HepG2 (cell line): ENCODE measurements around the gene ZIK1. TPM values are rescaled to one million over a fixed set of nuclear protein-coding genes. Genes with fewer than 3 reads are reported as not detected.

ENCODE experiments used
- CBX1 ChIP-seq: IDR thresholded peaks from one replicate; pipeline ENCODE4 v1.6.1; 2016; ENCODE audit warnings: antibody characterized with exemption, low read depth
- HDAC6 ChIP-seq: fragments of 200-600 bp; sonication (generic); IDR thresholded peaks from 2 replicates; pipeline ENCODE4 v1.7.0; 2017; ENCODE audit warnings: mild to moderate bottlenecking, antibody characterized with exemption, low read length, low read depth
- KMT2A ChIP-seq: sonication (generic); formaldehyde crosslinking; IDR thresholded peaks from 2 replicates; pipeline ENCODE4 v1.4.0; 2020; ENCODE audit warnings: missing genetic modification reagents
- MEIS2 ChIP-seq: sonication (generic); formaldehyde crosslinking; IDR thresholded peaks from 2 replicates; pipeline ENCODE4 v1.9.0; 2021; ENCODE audit warnings: mild to moderate bottlenecking, missing genetic modification reagents
- NFKBIZ ChIP-seq: IDR thresholded peaks from 2 replicates; pipeline ENCODE4 v1.6.1; 2018; ENCODE audit warnings: missing genetic modification reagents, missing compliant biosample characterization
- POLR2AphosphoS2 ChIP-seq: IDR thresholded peaks from 2 replicates; pipeline ENCODE4 v1.6.1; 2011; ENCODE audit warnings: low read depth, low read length, improper control_type of control experiment
- PRPF4 ChIP-seq: fragments of 200-400 bp; formaldehyde crosslinking; IDR thresholded peaks from 2 replicates; pipeline ENCODE4 v1.6.1; 2016; ENCODE audit warnings: low read length, low read depth; ENCODE audit not compliant: poor library complexity, severe bottlenecking
- SMARCC2 ChIP-seq: fragments of 450-650 bp; IDR thresholded peaks from 2 replicates; pipeline ENCODE4 v1.6.1; 2017; ENCODE audit warnings: antibody characterized with exemption, mild to moderate bottlenecking
- TOPORS ChIP-seq: sonication (generic); formaldehyde crosslinking; IDR thresholded peaks from 2 replicates; pipeline ENCODE4 v1.8.0; 2023; ENCODE audit warnings: mild to moderate bottlenecking, missing genetic modification reagents
- XRCC5 ChIP-seq: fragments of 200-400 bp; formaldehyde crosslinking; optimal IDR thresholded peaks from 2 replicates; pipeline ENCODE3; 2017; ENCODE audit warnings: mild to moderate bottlenecking, low read length
- ZKSCAN1 ChIP-seq: fragments of 150-350 bp; IDR thresholded peaks from 2 replicates; pipeline ENCODE4 v1.6.1; 2014; ENCODE audit warnings: low read length
- ZNF331 ChIP-seq: sonication (generic); formaldehyde crosslinking; IDR thresholded peaks from 2 replicates; pipeline ENCODE4 v1.4.0; 2020; ENCODE audit warnings: missing genetic modification reagents
- ZNF616 ChIP-seq: sonication (generic); formaldehyde crosslinking; IDR thresholded peaks from 2 replicates; pipeline ENCODE4 v1.5.0; 2020; ENCODE audit warnings: low read depth, mild to moderate bottlenecking, missing genetic modification reagents
- ZNF850 ChIP-seq: sonication (generic); formaldehyde crosslinking; conservative IDR thresholded peaks from 2 replicates; pipeline ENCODE4 v1.9.0; 2021; ENCODE audit warnings: mild to moderate bottlenecking, missing genetic modification reagents
- polyA plus RNA-seq, 8 experiments: library from polyadenylated mRNA; depleted of rRNA in 3 of 8; stranded (reverse) in 7 of 8; unstranded in 1 of 8; fragments of >200 nt; fragmentation: Illumina TruSeq in 4 of 8; extraction: Trizol in 4 of 8; gene quantifications; 2 replicates each; pipeline versions ENCODE4 v1.2.1 to v1.2.3, GENCODE V29; 2011 to 2016; ENCODE audit warnings: low read depth in 4 of 8, missing spikeins in 1 of 8, mixed read lengths in 1 of 8; ENCODE audit not compliant: insufficient read depth in 1 of 8
- total RNA-seq, 5 experiments: library from RNA; depleted of rRNA; stranded (reverse); fragments of >200 nt; fragmentation: Illumina TruSeq; extraction: Trizol; gene quantifications; 2 replicates each; pipeline ENCODE4 v1.2.3, GENCODE V29; 2016; ENCODE audit warnings: low read depth in 1 of 5
- TF ChIP-seq, protein P1 (sequence below): sonication (generic); formaldehyde crosslinking; IDR thresholded peaks from 2 replicates; pipeline ENCODE4 v1.8.1; 2023; ENCODE audit warnings: missing genetic modification reagents, inconsistent platforms, borderline replicate concordance
- TF ChIP-seq, protein P2 (sequence below): sonication (generic); formaldehyde crosslinking; IDR thresholded peaks from 2 replicates; pipeline ENCODE4 v1.5.0; 2020; ENCODE audit warnings: missing genetic modification reagents
- TF ChIP-seq, protein P3 (sequence below): IDR thresholded peaks from 2 replicates; pipeline ENCODE4 v1.6.1; 2016; ENCODE audit warnings: control low read depth
- TF ChIP-seq, protein P4 (sequence below): IDR thresholded peaks from 2 replicates; pipeline ENCODE4 v1.6.1; 2016; ENCODE audit warnings: mild to moderate bottlenecking
- TF ChIP-seq, protein P5 (sequence below): IDR thresholded peaks from 2 replicates; pipeline ENCODE4 v1.6.1; 2012; ENCODE audit warnings: low read length, improper control_type of control experiment
- TF ChIP-seq, protein P6 (sequence below): sonication (generic); formaldehyde crosslinking; IDR thresholded peaks from 2 replicates; pipeline ENCODE4 v1.5.1; 2020; ENCODE audit warnings: mild to moderate bottlenecking, missing genetic modification reagents, borderline replicate concordance

Gene ZIK1
- total and polyA plus RNA-seq, 2 of the 13 experiments (the other 11 are each of a cell fraction or from before 2014, with no cell fraction given), result 2.1 to 7.2 TPM

DNA sequence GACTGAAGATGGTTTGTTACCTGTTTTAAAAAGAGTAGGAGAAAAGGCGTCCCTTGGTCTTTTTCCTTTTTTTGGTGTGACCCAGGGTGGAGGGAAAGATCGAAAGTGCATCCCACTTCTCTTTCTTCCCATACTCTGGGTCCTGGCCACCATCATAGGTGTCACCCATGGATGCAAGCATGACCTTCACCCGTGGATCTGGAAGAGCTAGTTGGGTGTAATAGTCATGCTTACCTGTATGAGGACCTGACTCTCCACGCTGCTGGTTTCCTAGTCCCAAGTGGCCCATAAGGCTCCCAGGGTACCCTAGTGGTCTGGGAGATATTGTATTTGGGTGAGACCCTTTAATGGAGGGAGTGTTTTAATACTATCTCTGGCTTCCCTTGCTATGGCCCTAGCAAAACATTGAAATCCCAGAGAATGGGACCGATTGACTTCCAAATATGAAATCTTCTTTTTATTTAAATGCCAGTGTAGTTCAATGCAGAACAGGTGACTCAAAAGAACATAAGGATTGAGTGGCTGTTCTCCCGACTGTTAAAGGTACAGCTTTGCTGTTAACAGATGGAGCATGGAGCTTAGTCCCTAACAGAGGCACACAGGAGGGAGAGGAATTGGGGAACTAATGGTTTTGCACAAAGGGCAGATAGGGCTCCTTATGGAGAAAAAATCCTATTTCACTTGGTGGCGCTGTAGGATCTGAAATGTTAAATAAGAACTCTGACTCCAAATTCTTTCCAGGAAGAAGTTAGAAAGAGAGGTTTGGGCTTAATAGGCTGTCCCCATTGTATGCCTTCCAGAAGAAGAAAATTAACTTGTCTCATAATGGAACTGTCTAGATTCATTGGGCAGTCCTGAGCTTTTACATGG is 17.3 kb upstream of the ZIK1 start (continued):
- TF ChIP-seq, protein P1, sequence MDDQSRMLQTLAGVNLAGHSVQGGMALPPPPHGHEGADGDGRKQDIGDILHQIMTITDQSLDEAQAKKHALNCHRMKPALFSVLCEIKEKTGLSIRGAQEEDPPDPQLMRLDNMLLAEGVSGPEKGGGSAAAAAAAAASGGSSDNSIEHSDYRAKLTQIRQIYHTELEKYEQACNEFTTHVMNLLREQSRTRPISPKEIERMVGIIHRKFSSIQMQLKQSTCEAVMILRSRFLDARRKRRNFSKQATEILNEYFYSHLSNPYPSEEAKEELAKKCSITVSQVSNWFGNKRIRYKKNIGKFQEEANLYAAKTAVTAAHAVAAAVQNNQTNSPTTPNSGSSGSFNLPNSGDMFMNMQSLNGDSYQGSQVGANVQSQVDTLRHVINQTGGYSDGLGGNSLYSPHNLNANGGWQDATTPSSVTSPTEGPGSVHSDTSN (CRISPR knock-in tag), result no peak
- TF ChIP-seq, protein P2, sequence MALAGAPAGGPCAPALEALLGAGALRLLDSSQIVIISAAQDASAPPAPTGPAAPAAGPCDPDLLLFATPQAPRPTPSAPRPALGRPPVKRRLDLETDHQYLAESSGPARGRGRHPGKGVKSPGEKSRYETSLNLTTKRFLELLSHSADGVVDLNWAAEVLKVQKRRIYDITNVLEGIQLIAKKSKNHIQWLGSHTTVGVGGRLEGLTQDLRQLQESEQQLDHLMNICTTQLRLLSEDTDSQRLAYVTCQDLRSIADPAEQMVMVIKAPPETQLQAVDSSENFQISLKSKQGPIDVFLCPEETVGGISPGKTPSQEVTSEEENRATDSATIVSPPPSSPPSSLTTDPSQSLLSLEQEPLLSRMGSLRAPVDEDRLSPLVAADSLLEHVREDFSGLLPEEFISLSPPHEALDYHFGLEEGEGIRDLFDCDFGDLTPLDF (CRISPR knock-in tag), result no peak
- TF ChIP-seq, protein P3, sequence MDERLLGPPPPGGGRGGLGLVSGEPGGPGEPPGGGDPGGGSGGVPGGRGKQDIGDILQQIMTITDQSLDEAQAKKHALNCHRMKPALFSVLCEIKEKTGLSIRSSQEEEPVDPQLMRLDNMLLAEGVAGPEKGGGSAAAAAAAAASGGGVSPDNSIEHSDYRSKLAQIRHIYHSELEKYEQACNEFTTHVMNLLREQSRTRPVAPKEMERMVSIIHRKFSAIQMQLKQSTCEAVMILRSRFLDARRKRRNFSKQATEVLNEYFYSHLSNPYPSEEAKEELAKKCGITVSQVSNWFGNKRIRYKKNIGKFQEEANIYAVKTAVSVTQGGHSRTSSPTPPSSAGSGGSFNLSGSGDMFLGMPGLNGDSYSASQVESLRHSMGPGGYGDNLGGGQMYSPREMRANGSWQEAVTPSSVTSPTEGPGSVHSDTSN (CRISPR knock-in tag), result no peak
- TF ChIP-seq ZKSCAN1 (peak; percentile 32; the same call in 1 of the 2 replicates), KMT2A (CRISPR knock-in tag) (no peak), CBX1 (peak; percentile 79), ZNF616 (peak; percentile 100), MEIS2 (CRISPR knock-in tag) (no peak), XRCC5 (peak; percentile 65), POLR2AphosphoS2 (no peak), ZNF850 (CRISPR knock-in tag) (no peak), HDAC6 (no peak), PRPF4 (no peak), ZNF331 (CRISPR knock-in tag) (no peak), TOPORS (CRISPR knock-in tag) (peak; percentile 85), SMARCC2 (no peak), NFKBIZ (no peak)
- TF ChIP-seq, protein P4, sequence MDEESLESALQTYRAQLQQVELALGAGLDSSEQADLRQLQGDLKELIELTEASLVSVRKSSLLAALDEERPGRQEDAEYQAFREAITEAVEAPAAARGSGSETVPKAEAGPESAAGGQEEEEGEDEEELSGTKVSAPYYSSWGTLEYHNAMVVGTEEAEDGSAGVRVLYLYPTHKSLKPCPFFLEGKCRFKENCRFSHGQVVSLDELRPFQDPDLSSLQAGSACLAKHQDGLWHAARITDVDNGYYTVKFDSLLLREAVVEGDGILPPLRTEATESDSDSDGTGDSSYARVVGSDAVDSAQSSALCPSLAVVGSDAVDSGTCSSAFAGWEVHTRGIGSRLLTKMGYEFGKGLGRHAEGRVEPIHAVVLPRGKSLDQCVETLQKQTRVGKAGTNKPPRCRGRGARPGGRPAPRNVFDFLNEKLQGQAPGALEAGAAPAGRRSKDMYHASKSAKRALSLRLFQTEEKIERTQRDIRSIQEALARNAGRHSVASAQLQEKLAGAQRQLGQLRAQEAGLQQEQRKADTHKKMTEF, result no peak
- TF ChIP-seq, protein P5, sequence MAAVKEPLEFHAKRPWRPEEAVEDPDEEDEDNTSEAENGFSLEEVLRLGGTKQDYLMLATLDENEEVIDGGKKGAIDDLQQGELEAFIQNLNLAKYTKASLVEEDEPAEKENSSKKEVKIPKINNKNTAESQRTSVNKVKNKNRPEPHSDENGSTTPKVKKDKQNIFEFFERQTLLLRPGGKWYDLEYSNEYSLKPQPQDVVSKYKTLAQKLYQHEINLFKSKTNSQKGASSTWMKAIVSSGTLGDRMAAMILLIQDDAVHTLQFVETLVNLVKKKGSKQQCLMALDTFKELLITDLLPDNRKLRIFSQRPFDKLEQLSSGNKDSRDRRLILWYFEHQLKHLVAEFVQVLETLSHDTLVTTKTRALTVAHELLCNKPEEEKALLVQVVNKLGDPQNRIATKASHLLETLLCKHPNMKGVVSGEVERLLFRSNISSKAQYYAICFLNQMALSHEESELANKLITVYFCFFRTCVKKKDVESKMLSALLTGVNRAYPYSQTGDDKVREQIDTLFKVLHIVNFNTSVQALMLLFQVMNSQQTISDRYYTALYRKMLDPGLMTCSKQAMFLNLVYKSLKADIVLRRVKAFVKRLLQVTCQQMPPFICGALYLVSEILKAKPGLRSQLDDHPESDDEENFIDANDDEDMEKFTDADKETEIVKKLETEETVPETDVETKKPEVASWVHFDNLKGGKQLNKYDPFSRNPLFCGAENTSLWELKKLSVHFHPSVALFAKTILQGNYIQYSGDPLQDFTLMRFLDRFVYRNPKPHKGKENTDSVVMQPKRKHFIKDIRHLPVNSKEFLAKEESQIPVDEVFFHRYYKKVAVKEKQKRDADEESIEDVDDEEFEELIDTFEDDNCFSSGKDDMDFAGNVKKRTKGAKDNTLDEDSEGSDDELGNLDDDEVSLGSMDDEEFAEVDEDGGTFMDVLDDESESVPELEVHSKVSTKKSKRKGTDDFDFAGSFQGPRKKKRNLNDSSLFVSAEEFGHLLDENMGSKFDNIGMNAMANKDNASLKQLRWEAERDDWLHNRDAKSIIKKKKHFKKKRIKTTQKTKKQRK, result no peak
- TF ChIP-seq, protein P6, sequence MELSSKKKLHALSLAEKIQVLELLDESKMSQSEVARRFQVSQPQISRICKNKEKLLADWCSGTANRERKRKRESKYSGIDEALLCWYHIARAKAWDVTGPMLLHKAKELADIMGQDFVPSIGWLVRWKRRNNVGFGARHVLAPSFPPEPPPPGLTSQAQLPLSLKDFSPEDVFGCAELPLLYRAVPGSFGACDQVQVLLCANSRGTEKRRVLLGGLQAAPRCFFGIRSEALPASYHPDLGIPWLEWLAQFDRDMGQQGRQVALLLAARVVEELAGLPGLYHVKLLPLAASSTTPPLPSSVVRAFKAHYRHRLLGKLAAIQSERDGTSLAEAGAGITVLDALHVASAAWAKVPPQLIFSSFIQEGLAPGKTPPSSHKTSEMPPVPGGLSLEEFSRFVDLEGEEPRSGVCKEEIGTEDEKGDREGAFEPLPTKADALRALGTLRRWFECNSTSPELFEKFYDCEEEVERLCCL (CRISPR knock-in tag), result no peak
